ENCODE measurements around the gene BTF3L4.
"Not testable (repeated sequence)": the region's sequence is repeated elsewhere in the genome, so short reads cannot be mapped to it uniquely, and the experiment has no call there.

- TF ChIP-seq, protein P1, sequence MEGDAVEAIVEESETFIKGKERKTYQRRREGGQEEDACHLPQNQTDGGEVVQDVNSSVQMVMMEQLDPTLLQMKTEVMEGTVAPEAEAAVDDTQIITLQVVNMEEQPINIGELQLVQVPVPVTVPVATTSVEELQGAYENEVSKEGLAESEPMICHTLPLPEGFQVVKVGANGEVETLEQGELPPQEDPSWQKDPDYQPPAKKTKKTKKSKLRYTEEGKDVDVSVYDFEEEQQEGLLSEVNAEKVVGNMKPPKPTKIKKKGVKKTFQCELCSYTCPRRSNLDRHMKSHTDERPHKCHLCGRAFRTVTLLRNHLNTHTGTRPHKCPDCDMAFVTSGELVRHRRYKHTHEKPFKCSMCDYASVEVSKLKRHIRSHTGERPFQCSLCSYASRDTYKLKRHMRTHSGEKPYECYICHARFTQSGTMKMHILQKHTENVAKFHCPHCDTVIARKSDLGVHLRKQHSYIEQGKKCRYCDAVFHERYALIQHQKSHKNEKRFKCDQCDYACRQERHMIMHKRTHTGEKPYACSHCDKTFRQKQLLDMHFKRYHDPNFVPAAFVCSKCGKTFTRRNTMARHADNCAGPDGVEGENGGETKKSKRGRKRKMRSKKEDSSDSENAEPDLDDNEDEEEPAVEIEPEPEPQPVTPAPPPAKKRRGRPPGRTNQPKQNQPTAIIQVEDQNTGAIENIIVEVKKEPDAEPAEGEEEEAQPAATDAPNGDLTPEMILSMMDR (IDR thresholded peaks at IDR 0.05), result not testable (repeated sequence)
- not testable (repeated sequence) for TF ChIP-seq EP300 (IDR thresholded peaks at IDR 0.05)
Observed at GRCh38 chr1:52087892-52088291, 31.8 kb downstream of the BTF3L4 start.
